GM18517 (cell line): Measurements from ENCODE around the gene MYOG.
A peak's percentile ranks its signal among the peaks of the same experiment; 100 is the strongest.

Source experiments
- ATAC-seq: cut with Tn5 transposase; IDR thresholded peaks from one replicate; pipeline ENCODE4 v1.9.1; 2021; ENCODE audit warnings: mild to moderate bottlenecking, moderate library complexity; ENCODE audit not compliant: unreplicated experiment

The MYOG gene

GRCh38 chr1:203048555-203049051 is 37.2 kb downstream of the MYOG start:
- ATAC-seq = no peak

GRCh38 chr1:203048086-203048485 is 37.7 kb downstream of the MYOG start:
- ATAC-seq = no peak

DNA sequence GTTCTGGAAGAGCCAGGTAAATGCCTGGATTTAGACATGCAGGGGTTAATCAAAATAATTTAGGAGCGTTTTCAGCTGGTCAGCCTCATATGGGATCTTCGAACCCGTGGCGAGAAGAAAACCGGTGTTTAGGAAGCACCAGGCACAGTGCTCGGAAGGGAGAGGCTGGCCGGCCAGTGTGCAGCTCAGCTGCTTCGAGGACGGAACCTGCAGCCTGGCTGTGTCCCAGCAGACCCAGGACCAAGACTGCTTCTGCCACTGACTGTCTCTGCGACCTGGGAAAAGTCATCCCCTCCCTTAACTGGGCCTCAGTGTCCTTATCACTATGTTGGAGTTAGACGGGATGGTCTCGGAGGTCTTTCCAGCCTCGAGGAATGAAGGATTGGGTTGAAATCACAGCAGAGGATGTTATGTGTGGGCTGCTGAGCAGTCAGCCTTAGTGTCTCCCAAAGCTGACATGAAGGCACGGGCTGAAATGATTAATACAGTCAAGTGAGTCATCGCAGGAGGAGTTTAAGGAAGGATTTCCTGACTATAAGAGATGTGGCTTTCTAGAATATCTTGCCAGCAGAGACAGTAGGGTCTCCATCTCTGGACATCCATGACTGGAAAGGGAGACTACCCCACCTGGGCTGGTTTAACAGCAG is 38.7 kb downstream of the MYOG start:
- no peak for ATAC-seq

DNA sequence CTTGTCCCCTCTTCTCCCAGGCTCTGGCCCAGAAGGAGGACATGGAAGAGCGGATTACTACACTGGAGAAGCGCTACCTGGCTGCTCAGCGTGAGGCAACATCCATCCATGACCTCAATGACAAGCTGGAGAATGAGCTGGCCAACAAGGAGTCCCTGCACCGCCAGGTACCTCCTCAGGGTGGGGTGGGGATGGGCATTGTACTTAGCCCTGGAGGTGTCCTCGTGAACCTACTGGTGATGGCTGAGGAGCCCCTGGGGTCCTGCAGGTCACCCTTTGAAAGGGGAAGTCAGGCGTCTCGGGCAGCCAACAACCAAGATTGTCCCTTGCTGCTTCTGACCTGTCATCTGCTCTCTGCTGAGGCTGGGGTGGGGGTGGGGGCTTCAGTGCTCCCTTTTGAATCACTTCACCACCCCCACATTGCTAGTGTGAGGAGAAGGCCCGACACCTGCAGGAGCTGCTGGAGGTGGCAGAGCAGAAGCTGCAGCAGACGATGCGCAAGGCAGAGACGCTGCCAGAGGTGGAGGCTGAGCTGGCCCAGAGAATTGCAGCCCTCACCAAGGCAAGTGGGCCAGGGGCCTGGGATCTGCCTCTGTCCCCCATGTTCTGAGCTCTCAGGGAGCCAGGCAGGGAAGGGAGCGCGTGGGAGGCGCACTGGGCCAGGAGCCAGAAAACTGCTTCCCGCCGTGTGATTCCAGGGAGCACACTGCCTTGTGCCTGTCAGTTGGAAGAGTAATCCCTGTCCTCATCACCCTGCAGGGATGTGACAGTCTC is 39.8 kb downstream of the MYOG start:
- no peak for ATAC-seq

DNA sequence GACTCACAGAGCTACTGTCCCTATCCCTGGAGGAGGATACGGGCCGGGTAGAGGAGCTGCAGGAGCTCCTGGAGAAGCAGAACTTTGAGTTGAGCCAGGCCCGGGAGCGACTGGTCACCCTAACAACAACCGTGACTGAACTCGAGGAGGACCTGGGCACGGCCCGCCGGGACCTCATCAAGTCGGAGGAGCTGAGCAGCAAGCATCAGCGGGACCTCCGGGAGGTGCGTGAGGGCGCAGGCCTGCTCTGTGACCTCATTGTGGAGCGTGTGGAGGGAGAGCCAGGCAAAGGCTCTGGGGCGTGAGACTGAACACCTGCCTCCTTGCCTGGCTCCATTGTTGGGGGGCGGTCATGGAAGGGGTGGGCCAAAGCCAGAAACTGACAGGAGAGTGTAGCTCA is 40.5 kb downstream of the MYOG start:
- ATAC-seq = no peak

DNA sequence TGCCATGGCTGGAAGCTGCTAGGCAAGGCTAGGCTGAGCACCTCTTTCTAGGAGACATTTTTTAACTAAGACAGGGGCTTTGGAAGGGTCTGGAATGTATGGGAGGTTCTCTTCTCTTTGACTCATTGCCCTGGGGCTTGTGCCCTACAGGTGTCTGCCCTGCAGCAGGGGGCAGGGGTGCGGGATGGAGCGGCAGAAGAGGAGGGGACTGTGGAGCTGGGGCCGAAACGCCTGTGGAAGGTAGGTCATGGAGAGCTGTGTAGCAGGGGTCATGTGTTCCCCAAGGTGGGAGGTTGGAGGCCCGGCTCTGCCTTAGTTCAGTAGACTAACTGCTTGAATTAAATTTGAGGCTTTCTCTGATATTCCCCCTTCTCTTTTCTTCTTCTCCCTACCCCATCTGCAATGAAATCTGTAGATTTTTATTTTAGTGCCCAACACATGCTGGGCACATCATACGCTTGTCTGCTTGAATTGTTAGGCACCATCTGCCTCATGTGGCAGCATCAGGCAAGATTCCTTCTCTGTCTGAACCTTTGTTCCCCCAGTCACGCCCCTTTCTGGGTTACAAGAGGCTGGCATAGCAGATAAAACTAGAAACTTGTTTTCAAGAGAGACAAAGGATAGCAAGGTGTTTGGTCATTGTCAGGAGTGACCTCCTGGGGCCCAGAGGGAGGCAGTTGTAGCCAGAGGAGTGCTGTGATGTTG is 41.1 kb downstream of the MYOG start:
- ATAC-seq = no peak

DNA sequence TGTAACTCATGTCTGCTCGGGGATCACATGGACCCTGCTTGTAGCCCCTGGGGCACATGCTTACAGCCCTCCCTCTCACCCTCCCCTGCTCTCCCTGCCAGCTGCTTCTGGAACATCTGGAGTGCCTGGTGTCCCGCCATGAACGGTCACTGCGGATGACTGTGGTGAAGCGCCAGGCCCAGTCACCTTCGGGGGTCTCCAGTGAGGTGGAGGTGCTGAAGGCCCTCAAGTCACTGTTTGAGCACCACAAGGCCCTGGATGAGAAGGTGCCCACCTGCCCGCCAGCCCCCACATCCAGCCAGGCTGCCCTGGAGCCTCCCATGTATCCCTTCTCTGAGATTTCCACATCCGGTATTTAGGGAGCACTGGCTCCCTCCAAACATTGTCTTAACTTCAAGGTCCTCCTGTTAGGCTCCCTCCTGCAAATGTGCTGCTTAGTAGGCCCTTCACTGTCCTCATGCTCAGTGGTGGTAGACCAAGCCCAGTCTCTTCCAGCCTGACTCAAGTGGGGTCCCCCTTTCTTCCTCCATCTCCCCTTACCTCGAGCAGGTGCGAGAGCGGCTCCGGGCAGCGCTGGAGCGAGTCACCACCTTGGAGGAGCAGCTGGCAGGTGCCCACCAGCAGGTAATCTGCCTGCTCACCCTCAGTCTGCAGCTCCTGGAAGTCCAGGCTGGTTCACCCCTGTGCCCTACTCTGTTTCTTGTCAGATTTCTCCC is 41.8 kb downstream of the MYOG start:
- ATAC-seq = no peak

DNA sequence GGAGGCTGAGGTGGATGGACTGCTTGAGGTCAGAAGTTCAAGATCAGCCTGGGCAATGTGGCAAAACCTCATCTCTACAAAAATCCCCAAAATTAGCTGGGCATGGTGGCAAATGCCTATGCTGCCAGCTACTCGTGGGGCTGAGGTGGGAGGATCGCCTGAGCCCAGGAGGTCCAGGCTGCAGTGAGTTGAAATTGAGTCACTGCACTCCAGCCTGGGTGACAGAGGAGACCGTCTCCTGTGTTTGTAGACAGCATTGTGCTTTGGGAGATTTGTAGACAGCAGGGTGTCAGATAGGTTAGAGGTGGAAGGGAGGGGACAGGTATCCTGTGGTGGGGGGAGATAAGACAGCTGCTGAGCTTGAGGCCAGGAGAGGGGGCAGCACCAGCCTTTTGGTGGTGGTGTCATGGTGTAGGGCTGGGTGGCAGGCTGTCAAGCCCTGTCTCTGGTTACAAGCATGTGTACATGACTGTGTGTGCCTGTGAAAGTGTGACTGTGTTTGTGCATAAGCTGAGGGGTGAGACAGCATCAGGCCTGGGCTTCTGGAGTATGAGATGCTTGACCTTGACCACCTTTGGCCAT is 44.4 kb downstream of the MYOG start:
- ATAC-seq = no peak

DNA sequence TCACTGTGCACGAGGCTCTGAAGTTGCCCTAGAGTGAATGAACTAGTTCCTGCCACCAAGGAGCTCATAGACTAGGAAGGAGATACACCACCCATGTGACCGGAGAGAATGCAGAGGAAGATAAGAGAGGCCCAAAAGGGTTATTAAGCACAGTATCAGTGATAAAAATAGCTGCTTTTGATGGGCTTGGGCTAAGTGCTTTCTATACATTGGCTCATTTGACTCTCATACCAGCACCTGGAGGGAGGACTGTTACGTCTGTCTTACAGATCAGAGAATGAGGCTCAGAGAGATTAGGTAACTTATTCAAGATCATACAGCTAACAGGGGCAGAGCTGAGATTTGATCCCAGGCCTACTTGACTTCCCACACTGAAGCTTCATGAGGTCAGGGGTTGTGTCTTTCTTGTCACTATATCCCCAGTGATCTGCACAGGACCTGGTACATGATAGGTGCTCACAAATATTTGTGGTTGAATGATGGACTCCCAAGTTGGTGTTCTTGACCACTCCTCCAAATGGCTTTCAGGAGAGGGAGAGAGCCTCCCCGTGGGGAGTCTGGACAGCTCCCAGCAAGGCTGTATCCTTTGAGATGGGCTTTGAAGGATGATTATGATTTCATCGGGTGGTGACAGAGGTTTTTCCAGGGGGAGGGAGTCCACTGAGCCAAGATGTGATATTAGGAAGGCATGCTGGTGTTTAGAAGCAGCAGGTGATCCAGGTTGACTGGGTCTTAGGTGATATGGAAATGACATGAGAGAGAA is 45.1 kb downstream of the MYOG start:
- no peak for ATAC-seq

GRCh38 chr1:203039609-203040512 is 46.0 kb downstream of the MYOG start:
- ATAC-seq = no peak

GRCh38 chr1:203038891-203039608 is 46.8 kb downstream of the MYOG start:
- ATAC-seq = no peak

- peak; percentile 46 for ATAC-seq
Measured at GRCh38 chr1:203038217-203038741, 47.5 kb downstream of the MYOG start.

GRCh38 chr1:203037509-203038190 is 48.2 kb downstream of the MYOG start:
- no peak for ATAC-seq

GRCh38 chr1:203036537-203036936 is 49.3 kb downstream of the MYOG start:
- ATAC-seq = no peak

- ATAC-seq = no peak
Measured at GRCh38 chr1:203036135-203036534, 49.7 kb downstream of the MYOG start.

GRCh38 chr1:203035111-203036000 is 50.5 kb downstream of the MYOG start:
- ATAC-seq = no peak
